GM13976 (cell line): ENCODE results near the gene HS3ST2.
"Not testable (repeated sequence)": the region's sequence is repeated elsewhere in the genome, so short reads cannot be mapped to it uniquely, and the experiment has no call there.

Source experiments
- DNase-seq: peaks from one replicate; pipeline ENCODE4 v3.0.0; 2012; ENCODE audit warnings: low spot score
- CTCF ChIP-seq: IDR thresholded peaks from 2 replicates; pipeline ENCODE4 v1.5.1; 2012; ENCODE audit warnings: borderline replicate concordance, mild to moderate bottlenecking; ENCODE audit not compliant: insufficient read depth; ENCODE audit errors: extremely low read depth, missing control alignments, control extremely low read depth
- in situ Hi-C: fragments of 300-500 bp; cut with MboI; formaldehyde crosslinking; loops from one replicate; pipeline ENCODE4 v1.12.0; 2022; ENCODE audit warnings: low sequenced_read_pairs, mixed read lengths, inconsistent platforms; ENCODE audit not compliant: unreplicated experiment

Gene HS3ST2

GRCh38 chr16:22933173-22933572 is 119.2 kb downstream of the HS3ST2 start:
- in situ Hi-C loops = no loop called here
- DNase-seq = no peak
- no peak for TF ChIP-seq CTCF

GRCh38 chr16:22934786-22935185 is 120.8 kb downstream of the HS3ST2 start:
- TF ChIP-seq CTCF = no peak
- DNase-seq = no peak
- in situ Hi-C loops = no loop called here

- TF ChIP-seq CTCF = no peak
- in situ Hi-C loops = no loop called here
- DNase-seq = no peak
Measured at GRCh38 chr16:22937169-22937568, 123.2 kb downstream of the HS3ST2 start.

- in situ Hi-C loops = no loop called here
- no peak for TF ChIP-seq CTCF
- no peak for DNase-seq
Measured at GRCh38 chr16:22938647-22939046, 124.7 kb downstream of the HS3ST2 start.

GRCh38 chr16:22939744-22940363 is 125.9 kb downstream of the HS3ST2 start:
- in situ Hi-C loops, DNase-seq: not testable (repeated sequence)

GRCh38 chr16:22941970-22942501 is 128.1 kb downstream of the HS3ST2 start:
- TF ChIP-seq CTCF = no peak
- in situ Hi-C loops = no loop called here
- no peak for DNase-seq

GRCh38 chr16:22942811-22943210 is 128.8 kb downstream of the HS3ST2 start:
- no peak for DNase-seq
- in situ Hi-C loops = no loop called here
- no peak for TF ChIP-seq CTCF
